Fibroblast of the aortic adventitia (primary cell): ENCODE results near the gene RACK1. TPM values are rescaled to one million over a fixed set of nuclear protein-coding genes. Genes with fewer than 3 reads are reported as not detected.

ENCODE experiments used
- DNase-seq: peaks from one replicate; pipeline ENCODE4 v3.0.0-alpha.2; 2010; ENCODE audit warnings: low read depth
- H3K4me3 ChIP-seq: 2 replicates; pipeline ENCODE4 v1.5.1; 2011; ENCODE audit warnings: low read depth, mild to moderate bottlenecking, control low read depth, low read length, moderate library complexity
- total RNA-seq: library from RNA; depleted of rRNA; stranded (reverse); fragments of >200 nt; gene quantifications from 2 replicates; pipeline ENCODE4 v1.2.3, GENCODE V29; 2012; ENCODE audit warnings: low replicate concordance
- TF ChIP-seq, protein P1 (sequence below): IDR thresholded peaks from 2 replicates; pipeline ENCODE4 v1.5.1; 2011; ENCODE audit warnings: mild to moderate bottlenecking, low read length, control low read depth, inconsistent platforms; ENCODE audit not compliant: insufficient read depth

The RACK1 gene
- total RNA-seq, 1 donor = 4,931 TPM

DNA sequence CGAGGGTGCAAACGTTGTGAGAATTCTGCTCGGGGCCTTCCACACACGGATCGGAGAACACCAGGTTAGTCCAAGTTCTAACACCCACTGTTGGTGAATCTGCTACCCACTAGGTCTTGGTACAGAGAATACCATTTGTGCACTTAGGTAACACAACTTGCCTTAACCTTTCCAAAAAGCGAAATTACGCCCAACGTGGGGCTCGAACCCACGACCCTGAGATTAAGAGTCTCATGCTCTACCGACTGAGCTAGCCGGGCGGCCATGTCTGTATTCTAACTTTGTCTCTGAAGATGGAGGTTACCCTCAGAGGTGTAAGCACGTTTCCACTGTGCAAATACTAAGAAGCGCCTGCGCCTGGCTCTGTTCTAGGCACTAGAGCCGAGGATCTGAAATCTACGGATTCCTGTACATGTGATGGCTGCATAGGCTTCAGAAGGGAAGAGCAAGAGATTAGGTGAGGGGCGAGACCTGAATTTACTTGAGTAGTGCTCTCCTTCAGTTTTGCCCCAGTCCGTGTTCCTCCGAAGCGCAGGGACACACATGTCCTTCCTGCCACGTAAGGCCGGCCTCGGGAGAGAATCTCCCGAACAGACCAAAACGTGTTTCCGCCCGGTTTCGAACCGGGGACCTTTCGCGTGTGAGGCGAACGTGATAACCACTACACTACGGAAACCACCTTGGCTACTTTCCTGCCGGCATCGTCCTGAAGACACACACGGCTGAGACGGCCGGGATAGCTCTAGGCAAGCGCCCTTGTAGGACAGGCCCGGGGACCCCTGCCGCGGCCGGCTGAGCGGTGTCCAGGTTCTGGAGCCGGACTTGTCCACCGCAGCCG, 21.7 kb downstream of the RACK1 start:
- TF ChIP-seq, protein P1, sequence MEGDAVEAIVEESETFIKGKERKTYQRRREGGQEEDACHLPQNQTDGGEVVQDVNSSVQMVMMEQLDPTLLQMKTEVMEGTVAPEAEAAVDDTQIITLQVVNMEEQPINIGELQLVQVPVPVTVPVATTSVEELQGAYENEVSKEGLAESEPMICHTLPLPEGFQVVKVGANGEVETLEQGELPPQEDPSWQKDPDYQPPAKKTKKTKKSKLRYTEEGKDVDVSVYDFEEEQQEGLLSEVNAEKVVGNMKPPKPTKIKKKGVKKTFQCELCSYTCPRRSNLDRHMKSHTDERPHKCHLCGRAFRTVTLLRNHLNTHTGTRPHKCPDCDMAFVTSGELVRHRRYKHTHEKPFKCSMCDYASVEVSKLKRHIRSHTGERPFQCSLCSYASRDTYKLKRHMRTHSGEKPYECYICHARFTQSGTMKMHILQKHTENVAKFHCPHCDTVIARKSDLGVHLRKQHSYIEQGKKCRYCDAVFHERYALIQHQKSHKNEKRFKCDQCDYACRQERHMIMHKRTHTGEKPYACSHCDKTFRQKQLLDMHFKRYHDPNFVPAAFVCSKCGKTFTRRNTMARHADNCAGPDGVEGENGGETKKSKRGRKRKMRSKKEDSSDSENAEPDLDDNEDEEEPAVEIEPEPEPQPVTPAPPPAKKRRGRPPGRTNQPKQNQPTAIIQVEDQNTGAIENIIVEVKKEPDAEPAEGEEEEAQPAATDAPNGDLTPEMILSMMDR = no peak
- DNase-seq = peak; percentile 94
- peak overlapping the region; percentile 95 for H3K4me3 ChIP-seq

DNA sequence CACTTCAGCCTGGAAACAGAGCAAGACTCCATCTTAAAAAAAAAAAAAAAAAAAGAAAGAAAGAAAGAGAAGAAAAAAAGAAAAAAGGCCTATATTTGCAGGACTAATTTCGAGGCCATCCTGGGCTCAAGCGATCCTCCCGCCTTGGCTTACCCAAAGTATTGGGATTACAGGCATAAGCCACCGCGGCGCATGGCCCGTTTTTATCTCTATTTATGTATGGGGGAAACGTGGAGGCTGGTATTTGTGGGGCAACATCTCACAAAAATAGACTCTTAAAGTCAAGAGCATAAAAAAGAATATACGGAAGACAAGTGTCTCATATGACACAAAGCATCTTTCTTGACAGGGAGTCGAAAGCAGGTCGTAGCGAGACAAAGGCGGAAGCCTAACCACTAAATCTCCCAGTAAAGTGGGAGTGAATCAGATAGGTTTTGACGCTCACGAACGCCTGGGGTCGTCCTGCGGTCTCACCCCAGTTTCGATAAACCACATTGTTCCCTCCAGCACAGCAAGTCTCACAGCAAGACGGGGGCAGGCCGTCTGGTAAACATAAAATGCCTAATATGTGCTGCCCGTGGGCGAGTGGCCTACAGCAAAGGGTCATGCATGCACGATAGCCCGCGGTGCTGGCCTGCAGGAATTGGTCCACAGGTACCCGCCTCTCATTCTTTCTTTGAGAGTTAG, 22.5 kb downstream of the RACK1 start:
- H3K4me3 ChIP-seq = peak overlapping the region; percentile 18
- DNase-seq = no peak
- TF ChIP-seq, protein P1 = no peak

DNA sequence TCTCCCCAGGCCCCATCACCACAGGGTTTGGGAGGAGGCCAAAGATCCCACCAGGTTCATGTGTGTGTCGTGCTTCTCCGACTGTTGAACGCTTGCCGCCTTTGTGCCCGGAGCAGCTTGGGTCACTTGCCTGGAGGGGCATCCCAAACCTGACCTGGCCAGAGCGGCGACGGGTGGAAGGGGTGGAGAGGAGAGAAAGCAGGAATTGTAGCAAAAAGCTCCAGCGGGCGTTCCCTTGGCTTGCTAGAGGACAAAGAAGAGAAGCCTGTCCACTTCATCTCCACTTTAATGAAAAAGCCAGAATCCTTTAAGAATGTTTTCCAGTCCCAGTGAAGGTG, 23.6 kb downstream of the RACK1 start:
- TF ChIP-seq, protein P1 = no peak
- H3K4me3 ChIP-seq = no peak overlapping the region
- no peak for DNase-seq

DNA sequence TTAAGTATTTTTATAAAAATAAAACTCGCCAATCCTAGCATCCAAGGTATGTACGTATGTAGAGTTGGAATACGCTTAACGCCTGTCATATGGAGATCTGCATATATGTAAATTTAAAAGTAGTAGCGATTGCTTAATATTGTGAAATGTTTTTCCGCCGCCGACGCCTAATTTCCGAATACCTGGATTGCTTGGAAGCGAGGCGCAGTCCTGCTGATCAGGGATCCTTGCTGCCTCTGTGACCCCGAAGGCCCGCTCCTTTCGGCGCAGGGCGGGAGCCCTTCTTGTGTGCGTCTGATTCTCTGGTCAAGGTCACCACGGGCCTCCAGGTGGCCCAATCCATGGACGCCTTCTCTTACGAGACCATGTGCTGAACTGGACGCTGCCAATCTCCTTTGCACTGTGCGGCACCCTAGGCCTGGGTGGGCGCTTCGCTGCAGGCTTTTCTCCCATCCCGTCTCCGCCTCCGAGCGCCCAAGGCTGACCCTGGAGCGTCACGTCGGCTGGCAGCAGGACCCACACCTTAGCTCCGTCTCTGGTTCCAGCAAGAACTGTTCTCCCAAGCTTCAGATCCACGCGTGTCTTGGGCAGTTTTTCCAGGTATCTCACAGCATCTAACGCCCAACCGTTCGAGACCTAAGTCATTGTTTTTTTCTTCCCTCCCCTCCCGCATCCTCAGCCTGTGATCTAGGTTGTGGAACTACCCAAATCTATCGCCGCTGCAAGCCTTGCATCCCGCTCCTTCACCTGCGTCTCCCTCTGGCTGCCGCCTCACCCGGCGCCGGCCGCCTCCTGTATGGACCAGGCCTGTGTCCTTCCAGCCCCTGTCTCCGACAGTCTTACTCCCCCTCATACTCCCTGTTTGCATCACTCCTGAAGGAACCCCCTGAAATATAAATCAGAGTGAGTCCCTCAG, 24.2 kb downstream of the RACK1 start:
- TF ChIP-seq, protein P1 = no peak
- no peak for DNase-seq
- H3K4me3 ChIP-seq = no peak overlapping the region

DNA sequence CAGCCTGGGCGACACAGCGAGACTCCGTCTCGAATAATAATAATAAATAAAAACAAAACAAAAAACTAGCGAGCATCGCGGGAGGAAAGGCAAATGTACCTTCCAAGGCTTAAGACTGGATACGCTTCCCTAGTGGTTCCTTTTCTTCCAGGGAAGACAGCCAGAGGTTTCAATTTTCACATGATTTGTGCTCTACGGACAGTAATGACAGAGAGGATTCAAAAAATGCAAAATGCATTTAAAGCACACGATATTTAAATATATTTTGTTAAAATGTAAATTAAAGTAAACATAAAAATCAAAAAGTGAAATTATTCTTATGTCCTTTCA, 24.9 kb downstream of the RACK1 start:
- DNase-seq = no peak
- TF ChIP-seq, protein P1 = no peak
- H3K4me3 ChIP-seq = peak overlapping the region; percentile 40

DNA sequence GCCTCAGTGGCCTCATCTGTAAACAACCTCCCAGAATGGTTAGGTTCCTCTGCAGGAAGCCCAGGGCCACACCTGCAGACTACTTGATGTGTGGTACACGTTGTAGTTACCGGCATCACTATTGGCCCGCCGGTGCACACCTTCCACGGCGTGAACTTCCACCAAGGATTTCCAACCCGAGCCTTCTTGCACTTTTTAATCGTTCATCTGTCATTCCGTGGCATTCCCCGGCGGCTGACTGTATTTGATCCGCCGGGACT, 26.0 kb downstream of the RACK1 start:
- TF ChIP-seq, protein P1 = no peak
- peak overlapping the region; percentile 52 for H3K4me3 ChIP-seq
- DNase-seq = no peak
